Chondrocyte (in vitro differentiated cells): ENCODE results near the gene SLC22A9. TPM values are rescaled to one million over a fixed set of nuclear protein-coding genes. Genes with fewer than 3 reads are reported as not detected.
"Not testable (repeated sequence)": the region's sequence is repeated elsewhere in the genome, so short reads cannot be mapped to it uniquely, and the experiment has no call there.

ENCODE experiments used
- DNase-seq: peaks from one replicate; pipeline ENCODE4 v3.0.0; 2021; ENCODE audit warnings: mixed read lengths, low spot score
- H3K27ac Mint-ChIP-seq: one replicate; pipeline ENCODE4 v1.8.0; 2021; ENCODE audit warnings: mild to moderate bottlenecking, moderate library complexity, mixed read lengths; ENCODE audit not compliant: unreplicated experiment
- H3K27me3 Mint-ChIP-seq: 2 replicates; pipeline ENCODE4 v1.8.0; 2021; ENCODE audit warnings: low read depth, mixed read lengths
- H3K36me3 Mint-ChIP-seq: 2 replicates; pipeline ENCODE4 v1.8.0; 2021; ENCODE audit warnings: low read depth, mixed read lengths
- H3K4me1 Mint-ChIP-seq: 2 replicates; pipeline ENCODE4 v1.8.0; 2021; ENCODE audit warnings: low read depth, mild to moderate bottlenecking, mixed read lengths
- H3K4me3 Mint-ChIP-seq: one replicate; pipeline ENCODE4 v1.8.0; 2021; ENCODE audit warnings: mild to moderate bottlenecking, moderate library complexity, mixed read lengths; ENCODE audit not compliant: unreplicated experiment
- H3K9me3 Mint-ChIP-seq: 2 replicates; pipeline ENCODE4 v1.8.0; 2021; ENCODE audit warnings: low read depth, mixed read lengths
- total RNA-seq: library from RNA; stranded (reverse); gene quantifications from 3 replicates; pipeline ENCODE4 v1.2.1, GENCODE V29; 2021
- TF ChIP-seq, protein P1 (sequence below): fragments of 200-600 bp; sonication (generic); IDR thresholded peaks from 2 replicates; pipeline ENCODE4 v1.5.0; 2021; ENCODE audit warnings: antibody characterized with exemption, mild to moderate bottlenecking, moderate library complexity

The SLC22A9 gene
- total RNA-seq, 1 donor from 2014 or later: not detected

- H3K4me1 Mint-ChIP-seq: no peaks in the 10 kb centered on the region
- H3K4me3 Mint-ChIP-seq: no peak overlapping the region
These were observed 58.5 kb downstream of the SLC22A9 start for GRCh38 chr11:63427971-63428508.

GRCh38 chr11:63430731-63431130 is 61.1 kb downstream of the SLC22A9 start:
- H3K27ac Mint-ChIP-seq, H3K4me3 Mint-ChIP-seq, H3K36me3 Mint-ChIP-seq, DNase-seq, H3K9me3 Mint-ChIP-seq, H3K4me1 Mint-ChIP-seq: not testable (repeated sequence)
- H3K27me3 Mint-ChIP-seq: peaks cover 26% of the 10 kb centered on the region

More at GRCh38 chr11:63427971-63428508, 58.5 kb downstream of the SLC22A9 start:
- Mint-ChIP-seq H3K27me3 (peaks cover 16% of the 10 kb centered on the region), H3K27ac (no peak overlapping the region), H3K36me3 (no peaks in the 10 kb centered on the region), H3K9me3 (no peaks in the 10 kb centered on the region)
- TF ChIP-seq, protein P1, sequence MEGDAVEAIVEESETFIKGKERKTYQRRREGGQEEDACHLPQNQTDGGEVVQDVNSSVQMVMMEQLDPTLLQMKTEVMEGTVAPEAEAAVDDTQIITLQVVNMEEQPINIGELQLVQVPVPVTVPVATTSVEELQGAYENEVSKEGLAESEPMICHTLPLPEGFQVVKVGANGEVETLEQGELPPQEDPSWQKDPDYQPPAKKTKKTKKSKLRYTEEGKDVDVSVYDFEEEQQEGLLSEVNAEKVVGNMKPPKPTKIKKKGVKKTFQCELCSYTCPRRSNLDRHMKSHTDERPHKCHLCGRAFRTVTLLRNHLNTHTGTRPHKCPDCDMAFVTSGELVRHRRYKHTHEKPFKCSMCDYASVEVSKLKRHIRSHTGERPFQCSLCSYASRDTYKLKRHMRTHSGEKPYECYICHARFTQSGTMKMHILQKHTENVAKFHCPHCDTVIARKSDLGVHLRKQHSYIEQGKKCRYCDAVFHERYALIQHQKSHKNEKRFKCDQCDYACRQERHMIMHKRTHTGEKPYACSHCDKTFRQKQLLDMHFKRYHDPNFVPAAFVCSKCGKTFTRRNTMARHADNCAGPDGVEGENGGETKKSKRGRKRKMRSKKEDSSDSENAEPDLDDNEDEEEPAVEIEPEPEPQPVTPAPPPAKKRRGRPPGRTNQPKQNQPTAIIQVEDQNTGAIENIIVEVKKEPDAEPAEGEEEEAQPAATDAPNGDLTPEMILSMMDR: no peak
- no peak for DNase-seq

- not testable (repeated sequence) for H3K27ac Mint-ChIP-seq, H3K4me1 Mint-ChIP-seq, DNase-seq, H3K4me3 Mint-ChIP-seq, H3K36me3 Mint-ChIP-seq, H3K9me3 Mint-ChIP-seq
- H3K27me3 Mint-ChIP-seq: peaks cover 18% of the 10 kb centered on the region
These were observed 65.8 kb downstream of the SLC22A9 start for GRCh38 chr11:63435351-63435750.

- H3K9me3 Mint-ChIP-seq, H3K36me3 Mint-ChIP-seq, H3K27ac Mint-ChIP-seq, DNase-seq, H3K4me1 Mint-ChIP-seq, H3K4me3 Mint-ChIP-seq: not testable (repeated sequence)
- peaks cover 18% of the 10 kb centered on the region for H3K27me3 Mint-ChIP-seq
These were observed 66.2 kb downstream of the SLC22A9 start for GRCh38 chr11:63435831-63436230.

GRCh38 chr11:63443714-63444113 is 74.1 kb downstream of the SLC22A9 start:
- no peak overlapping the region for H3K4me3 Mint-ChIP-seq
- H3K4me1 Mint-ChIP-seq: no peaks in the 10 kb centered on the region
- H3K27me3 Mint-ChIP-seq: peaks cover 23% of the 10 kb centered on the region
- no peaks in the 10 kb centered on the region for H3K36me3 Mint-ChIP-seq
- no peak overlapping the region for H3K27ac Mint-ChIP-seq
- TF ChIP-seq, protein P1: no peak
- no peaks in the 10 kb centered on the region for H3K9me3 Mint-ChIP-seq
- DNase-seq: no peak

DNA sequence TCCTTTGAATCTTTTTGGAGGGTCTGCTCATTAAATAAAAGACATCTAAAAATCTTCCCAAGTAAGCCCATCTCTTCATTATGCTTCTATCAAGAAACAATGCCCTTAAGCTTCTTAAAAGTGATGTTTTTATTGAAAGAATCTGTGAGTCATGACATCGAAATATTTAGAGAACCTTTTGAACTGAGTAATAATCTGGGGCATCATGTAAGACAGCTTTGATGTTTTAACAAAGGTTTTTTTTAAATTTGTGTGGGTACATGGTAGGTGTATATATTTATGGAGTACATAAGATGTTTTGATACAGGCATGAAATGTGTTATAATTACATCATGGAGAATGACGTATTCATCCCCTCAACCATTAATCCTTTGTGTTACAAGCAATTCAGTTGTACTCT is 74.6 kb downstream of the SLC22A9 start:
- Mint-ChIP-seq H3K4me1 (no peaks in the 10 kb centered on the region), H3K4me3 (no peak overlapping the region), H3K27ac (no peak overlapping the region), H3K27me3 (peaks cover 24% of the 10 kb centered on the region), H3K36me3 (no peaks in the 10 kb centered on the region), H3K9me3 (no peaks in the 10 kb centered on the region)
- TF ChIP-seq, protein P1: no peak
- no peak for DNase-seq

- H3K27me3 Mint-ChIP-seq: peaks cover 28% of the 10 kb centered on the region
- TF ChIP-seq, protein P1: no peak
- H3K4me1 Mint-ChIP-seq: no peaks in the 10 kb centered on the region
- DNase-seq: no peak
- H3K36me3 Mint-ChIP-seq: no peaks in the 10 kb centered on the region
- no peak overlapping the region for H3K27ac Mint-ChIP-seq
- H3K9me3 Mint-ChIP-seq: no peaks in the 10 kb centered on the region
- H3K4me3 Mint-ChIP-seq: no peak overlapping the region
These were observed 75.5 kb downstream of the SLC22A9 start for GRCh38 chr11:63445118-63445517.
